Stimulated activated naive CD8-positive, alpha-beta T cell treated with anti-CD3 and anti-CD28 coated beads, Interleukin-15, Interleukin-2, amounts not matched to agents 100 U/mL and 50 U/mL, for 24 hours (primary cell): ENCODE results near the gene SLC8A1.

Source experiments
- ATAC-seq: fragments of 150-1000 bp; cut with Tn5 transposase; one replicate; pipeline ENCODE4 v1.10.0; 2021
- DNase-seq: peaks from one replicate; pipeline ENCODE4 v3.0.0; 2021

Gene SLC8A1

DNA sequence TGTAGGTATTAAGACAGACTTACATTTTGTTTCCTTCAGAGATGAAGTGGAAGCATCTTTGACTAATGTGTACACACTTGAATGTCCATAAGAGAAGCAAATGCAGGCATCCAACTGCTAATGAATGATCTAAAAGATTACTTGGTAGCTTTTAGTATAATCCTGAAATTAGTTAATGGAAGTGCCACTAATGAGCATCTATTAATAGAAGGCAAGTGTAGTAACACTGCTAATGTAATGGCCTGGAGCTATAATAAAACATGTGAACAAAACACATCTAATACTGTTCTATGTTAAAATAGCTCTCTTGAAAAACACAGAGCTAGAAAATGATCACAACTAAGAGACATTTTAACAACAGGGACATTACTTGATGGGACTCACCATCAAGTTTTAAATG is 225.3 kb downstream of the SLC8A1 start:
- ATAC-seq = no peak
- no peak for DNase-seq

DNA sequence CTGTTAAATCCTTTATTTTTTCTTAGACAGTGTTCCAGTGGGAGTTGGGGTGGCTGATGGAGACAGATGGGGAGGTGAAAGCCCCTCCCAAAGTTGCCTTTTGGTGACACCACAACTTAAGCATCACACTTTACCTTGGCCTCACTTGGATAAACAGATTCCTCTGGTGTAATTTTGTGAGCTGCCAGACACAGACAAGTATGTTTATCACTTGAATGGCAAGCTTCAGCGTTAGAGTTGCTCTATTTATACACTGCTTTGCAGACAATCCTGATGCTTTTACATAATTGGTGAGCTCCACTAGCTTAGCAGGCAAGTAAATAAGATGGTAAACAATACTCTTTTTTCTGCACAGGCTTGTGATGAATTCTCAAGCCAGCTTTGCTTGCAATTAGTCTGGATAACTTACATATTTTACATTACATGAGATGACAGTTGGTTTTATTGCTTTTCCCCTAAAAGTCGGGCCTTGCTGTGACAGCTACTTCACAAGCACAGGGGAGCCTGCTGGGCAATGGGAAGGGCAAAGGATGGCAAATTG is 226.2 kb downstream of the SLC8A1 start:
- DNase-seq (no peak), ATAC-seq (no peak)

DNA sequence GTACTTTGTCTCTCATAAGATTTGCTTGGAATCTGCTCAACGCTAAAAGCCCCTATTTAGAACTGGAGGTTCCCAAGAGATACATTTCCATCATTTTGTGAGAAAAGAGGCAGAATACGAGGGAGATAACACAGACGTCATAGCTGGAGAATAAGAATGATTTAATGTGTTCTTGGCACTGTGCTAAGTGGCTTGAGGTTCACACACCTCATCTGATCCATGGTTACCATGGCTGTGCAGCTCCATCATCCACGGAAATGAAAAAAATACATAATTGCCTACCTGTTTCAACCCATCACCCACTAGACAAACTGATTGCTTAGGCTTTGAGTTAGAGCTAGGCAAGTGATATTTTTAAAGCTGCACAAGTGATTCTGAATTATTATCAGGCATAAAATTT is 227.6 kb downstream of the SLC8A1 start:
- ATAC-seq (no peak), DNase-seq (no peak)

DNA sequence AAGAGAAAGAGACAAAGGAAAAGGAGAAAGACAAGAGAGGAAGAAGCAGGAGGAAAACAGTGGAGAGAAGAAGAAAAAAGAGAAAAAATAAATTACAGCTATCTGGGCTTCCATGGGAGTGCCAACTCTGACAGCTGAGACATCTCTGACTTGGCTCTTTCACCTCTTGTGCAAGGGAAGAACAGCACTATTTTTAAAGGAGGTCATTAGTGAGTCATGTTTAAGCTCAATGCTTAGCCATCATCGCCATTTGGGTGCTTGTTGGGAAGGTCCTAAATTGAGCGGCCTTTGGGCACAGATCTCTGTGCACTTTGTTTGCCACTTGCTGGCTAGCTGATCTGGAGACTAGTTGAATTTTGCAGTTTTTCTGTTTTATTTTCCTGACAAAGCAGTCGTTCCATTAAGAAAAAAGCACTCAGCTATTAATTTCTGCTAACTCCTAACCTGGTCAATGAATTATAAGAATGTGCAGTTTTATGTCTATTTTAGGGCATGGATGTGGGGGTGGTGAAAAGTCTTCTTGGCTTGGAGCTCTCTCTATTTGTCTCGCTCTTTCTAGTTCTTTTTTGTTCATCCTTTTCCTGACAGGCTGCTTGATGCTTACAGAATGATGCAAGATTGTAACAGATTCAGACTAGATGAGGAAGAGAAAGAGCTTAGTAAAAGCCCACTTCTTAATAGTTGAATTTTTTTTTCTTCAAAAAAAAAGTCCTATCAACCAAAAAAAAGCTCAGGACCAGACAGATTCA is 231.5 kb downstream of the SLC8A1 start:
- DNase-seq (no peak), ATAC-seq (no peak)

DNA sequence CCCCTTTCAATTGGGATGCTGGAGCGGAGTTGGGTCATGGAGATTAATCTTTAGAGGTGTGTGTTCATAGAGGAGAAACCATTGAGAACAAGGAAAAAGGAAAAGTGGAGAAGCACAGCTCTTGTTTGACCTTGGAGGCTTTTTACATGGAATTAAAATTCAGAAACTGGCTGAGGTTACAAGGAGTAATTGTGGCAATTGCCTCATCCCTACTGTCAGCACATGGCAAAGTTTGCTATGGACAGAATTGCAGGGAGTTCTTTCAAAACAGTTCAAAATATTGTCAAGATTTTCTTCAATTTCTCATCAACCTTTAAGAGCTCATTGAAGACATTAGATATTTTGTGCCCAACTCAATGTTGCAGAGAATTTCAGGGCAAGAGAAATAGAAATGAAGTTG is 232.7 kb downstream of the SLC8A1 start:
- ATAC-seq = no peak

DNA sequence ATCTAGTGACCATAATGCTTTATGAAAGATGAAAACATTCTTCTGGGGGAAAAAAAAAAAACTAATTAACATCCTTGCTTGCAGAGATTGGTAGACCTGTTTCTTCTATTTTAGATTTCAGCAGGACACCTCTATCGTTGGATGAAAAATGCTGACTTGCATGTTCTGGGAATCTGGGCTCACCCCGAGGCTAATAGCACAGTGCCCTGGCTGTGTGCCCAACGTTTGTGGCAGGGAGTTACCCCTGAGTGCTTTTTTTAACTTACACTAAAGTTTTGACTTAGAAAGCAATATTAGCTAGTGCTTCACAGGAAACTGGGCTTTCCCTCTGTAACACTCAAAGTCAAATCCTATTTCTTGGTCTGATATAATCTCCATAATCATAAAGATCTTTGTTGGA is 233.2 kb downstream of the SLC8A1 start:
- DNase-seq (no peak), ATAC-seq (no peak)

More for the DNA sequence above, 232.7 kb downstream of the SLC8A1 start:
- no peak for DNase-seq

DNA sequence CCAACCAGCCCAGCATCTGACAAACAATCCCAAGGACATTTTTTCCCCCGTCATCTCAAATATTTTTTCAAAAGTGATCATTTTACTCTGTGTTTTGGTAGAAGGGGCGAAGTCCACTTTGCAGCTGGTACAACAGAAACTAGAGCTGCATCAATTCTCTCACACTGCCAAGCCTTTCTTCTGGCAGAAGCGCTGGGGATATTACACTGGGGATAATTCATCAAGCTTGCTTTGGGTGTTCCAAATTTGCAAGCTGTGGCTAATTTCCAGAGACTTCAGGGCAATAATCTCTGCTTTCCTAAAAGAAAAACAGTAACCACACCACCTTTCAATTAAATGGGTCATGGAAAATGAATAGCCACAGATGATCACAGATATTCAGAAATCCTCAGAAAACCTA is 238.3 kb downstream of the SLC8A1 start:
- no peak for DNase-seq
- no peak for ATAC-seq

DNA sequence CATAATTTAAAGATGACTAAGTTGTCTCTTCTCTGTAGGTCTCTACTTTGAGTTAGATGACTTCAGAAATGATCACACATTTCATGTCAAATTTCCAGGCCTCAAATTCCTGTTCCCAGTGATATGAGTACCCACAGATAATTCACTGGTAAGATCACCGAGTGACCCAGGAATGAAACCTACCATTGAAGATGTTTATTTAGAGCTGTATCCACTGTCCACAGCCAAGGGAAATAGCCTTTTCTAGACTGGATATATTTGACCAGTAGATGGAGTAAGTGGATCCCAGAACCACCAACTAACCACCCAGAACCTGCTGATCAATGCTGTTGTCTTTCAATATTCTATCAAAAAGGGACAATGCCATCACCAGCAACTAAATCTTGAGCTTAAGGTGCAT is 238.8 kb downstream of the SLC8A1 start:
- no peak for DNase-seq
- ATAC-seq = no peak

DNA sequence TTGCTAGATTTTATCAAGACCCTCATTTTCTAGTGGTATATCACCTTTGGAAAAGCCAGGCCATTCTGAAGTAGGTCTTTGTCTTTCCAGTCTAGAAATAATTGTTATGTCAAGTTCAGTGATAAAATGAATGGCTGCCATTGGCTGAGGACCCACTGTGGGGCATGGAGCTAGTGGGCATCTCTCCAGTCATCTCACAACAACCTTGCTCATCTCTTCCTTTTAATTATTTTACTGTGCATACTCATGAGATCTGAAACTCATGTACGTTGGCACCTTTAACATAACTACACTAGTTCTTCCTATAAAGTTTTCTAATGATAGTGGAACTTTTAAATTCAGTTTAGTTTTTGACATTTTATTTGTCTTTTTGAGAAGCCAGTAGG is 240.9 kb downstream of the SLC8A1 start:
- ATAC-seq = no peak
- no peak for DNase-seq

DNA sequence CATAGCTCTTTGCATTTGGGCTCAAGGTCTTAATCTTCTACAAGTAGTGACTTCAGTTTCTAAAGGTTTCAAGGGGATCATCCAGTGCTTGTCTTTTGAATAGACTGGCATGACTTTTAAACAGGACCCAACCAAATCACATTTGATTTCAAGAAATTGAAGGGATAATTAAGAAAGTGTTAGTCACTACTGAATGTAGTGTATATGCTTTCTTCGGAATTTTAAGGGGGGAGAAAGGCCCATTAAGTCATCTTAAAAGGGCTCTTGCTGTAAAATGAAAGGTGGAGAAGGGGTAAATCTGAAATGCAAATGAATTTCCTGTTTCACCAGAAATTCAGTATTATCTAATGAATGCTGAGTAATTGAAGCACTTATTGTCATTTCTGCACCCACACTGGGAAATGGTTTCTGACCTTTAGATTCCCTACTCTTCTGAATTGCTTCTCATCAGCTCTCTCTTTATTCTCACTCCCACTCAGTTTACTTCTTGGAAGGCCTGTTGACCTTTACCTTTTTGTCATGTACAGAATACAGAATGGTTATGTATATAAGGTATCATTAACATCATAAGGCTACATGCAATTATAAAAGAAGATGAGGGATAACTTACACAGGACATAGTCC is 241.4 kb downstream of the SLC8A1 start:
- DNase-seq (no peak), ATAC-seq (peak; percentile 45)

DNA sequence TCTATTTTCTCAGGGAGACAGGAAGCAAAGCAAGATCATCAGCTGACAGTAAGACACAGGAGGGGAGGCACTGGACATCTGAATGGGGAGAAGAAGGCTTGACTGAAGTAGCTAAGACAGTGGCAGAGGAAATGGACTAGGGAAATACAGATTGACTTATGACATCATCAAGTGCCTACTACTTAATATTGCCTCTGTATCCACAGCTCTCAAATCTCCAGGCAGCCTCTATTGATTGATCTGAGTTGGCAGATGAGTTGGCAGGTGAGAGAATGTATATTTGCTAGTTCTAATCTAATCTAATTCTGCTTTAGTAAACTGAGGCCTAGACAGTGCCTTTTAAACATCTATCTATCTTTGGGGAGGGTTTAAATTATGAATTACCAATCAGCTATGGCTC is 242.1 kb downstream of the SLC8A1 start:
- peak; percentile 29 for ATAC-seq
- no peak for DNase-seq

DNA sequence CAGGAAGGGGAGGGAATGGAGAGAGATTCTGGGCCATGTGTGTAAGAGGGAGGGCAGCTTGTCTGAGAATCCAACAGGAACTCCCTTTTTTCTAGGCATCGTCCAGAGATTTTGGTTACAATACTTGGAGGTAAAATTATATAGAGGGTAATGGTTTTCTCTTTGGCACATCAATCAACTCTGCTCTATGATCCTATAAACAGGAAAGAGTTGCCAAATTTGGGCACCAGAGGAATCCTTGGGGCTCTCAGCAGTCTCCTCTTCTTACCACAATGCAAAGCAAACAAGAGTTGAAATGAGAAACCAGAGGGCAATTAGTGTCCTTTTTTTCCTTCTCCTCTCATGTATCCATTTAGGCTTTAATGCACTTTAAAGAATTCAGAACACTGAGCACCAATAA is 243.4 kb downstream of the SLC8A1 start:
- ATAC-seq = no peak
- no peak for DNase-seq

DNA sequence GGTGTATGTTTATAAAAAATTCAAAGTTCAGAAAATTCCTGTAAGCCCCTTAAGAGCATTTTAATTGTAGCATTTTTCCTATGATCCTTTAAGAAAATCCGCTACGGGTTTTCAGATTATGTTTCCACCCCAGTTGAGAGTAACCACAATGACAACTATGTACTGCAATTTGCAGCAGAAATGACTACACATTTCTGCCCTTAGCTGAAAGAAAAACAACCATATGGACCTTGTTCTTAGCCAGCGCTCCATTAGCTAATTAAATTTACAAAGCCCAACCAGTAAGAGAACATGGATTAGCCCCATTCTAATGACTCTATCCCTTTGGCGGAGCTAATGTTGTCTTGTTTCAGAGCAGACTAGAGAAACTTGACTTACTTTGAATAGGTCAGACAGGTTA is 247.6 kb downstream of the SLC8A1 start:
- DNase-seq (no peak), ATAC-seq (no peak)

DNA sequence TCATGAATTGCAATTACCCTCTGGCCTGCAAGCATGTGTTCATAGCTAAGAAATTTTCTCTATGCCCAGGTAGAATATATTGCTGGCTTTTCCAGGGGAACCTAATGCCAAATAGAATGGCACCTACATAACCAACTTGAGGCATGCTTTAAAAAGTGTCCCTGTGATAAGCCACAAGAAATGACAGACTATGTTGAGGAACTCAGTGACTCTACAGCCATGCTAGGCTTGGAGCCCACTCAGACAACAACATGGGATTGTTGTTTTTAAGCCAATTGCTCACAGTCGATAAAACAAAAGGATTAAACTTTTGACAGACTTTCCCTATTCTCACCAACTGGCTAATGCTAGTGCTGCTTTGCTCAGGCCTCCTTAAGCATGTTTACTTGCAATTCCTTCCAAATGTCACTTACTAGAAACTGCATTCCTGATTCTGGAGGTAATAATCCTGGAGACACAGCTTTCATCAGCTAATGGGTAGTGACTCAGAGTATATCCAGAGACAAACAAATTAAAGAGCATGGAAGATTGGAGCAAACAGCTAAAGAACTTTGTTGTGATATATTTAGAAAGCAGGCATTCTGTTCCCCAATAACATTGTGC is 249.0 kb downstream of the SLC8A1 start:
- ATAC-seq (no peak), DNase-seq (no peak)

DNA sequence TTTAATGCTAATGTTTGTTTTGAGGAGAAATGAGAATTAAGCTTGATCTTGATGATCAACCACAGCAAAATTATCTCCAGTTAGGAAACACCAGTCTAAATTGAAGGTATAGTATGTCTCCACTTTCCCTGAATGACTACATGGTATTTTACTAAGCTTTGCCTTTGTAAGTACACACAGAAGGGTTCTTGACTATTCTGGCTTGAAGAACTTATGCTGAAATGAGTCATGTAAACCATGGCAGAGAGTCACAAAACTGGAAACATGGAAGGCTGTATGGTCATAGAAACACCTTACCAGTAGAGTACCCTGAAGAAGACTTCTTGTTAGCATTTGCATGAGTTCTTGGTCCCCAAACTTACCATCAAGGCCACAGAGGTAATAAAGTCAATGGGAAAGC is 250.5 kb downstream of the SLC8A1 start:
- DNase-seq (no peak), ATAC-seq (no peak)

DNA sequence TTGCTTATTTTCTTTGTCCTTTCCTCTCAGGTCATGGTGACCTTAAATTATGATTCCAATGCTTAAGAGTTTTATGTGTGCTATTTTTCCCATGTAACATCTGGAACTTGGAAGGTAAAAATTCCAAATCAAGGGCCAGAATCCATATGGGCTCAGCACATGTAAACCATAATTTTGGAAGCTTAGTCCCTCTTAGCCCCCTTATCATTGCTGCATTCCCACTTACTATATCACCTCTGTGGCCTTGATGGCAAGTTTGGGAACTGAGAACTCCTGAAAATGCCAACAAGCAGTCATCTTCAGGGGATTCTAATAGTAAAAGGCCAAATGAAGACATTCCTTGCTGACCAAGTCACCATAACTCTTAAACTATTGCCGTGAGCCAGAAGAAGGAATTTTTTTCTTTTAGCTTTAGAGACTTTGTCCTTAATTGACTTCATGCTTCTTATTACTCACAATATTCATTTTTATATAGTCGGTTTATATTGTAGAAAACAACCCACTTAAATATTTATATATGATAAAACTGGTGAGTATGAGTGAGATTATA is 251.4 kb downstream of the SLC8A1 start:
- ATAC-seq = no peak
- DNase-seq = no peak

DNA sequence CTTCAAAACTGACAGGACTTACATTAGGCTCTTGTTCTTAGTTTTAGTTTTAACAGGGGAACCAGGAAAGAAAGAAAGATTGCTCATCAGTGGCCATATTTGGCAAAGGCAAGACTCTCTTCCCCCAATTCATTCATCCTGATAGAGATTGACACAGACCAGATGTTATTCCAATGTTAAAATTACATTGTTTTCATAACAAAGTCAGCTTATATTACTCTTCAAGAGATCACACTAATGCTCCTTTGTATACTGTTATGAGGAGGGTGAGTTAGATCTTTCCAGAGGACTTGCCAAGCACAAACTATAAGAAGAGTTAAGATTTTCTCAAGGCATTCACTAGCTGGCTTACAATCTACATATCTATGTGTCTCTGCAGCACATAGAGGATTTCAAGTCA is 252.1 kb downstream of the SLC8A1 start:
- ATAC-seq (no peak), DNase-seq (no peak)

DNA sequence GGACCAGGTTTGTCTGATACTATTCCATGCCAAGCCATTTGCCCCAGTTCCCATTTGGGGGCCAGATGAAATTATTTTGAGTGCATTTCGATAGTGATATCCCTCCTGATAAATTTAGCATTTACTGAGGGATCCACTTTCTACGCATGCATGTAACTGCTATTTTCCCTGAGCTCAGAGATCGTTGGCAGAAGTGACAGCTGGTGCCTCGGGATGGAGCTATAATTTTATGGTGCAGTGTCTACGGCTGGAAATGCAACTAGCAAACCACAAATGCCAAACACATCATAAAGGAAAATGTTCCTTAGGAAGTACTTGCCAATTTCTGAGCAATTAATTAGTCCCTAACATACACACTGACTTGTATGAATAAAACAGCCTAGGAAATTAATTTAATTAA is 254.8 kb downstream of the SLC8A1 start:
- ATAC-seq = no peak
- no peak for DNase-seq

DNA sequence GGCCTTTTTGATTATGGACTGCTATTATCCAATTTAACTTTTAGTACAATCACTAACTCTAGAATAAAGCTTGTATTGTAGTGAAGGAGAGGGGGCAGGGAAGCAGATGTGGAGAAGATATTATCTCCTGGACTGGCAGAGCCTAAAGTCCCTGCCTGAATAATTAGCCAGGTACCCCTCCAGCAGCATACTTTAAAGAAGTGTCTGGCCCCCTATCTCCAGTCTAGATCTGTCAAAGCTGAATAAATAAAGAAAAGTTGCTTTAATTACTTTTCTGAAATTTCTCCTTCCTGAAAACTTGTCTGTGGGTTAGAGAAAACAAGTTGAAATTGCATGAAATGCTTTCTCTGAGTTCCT is 258.2 kb downstream of the SLC8A1 start:
- no peak for ATAC-seq
- DNase-seq = no peak

DNA sequence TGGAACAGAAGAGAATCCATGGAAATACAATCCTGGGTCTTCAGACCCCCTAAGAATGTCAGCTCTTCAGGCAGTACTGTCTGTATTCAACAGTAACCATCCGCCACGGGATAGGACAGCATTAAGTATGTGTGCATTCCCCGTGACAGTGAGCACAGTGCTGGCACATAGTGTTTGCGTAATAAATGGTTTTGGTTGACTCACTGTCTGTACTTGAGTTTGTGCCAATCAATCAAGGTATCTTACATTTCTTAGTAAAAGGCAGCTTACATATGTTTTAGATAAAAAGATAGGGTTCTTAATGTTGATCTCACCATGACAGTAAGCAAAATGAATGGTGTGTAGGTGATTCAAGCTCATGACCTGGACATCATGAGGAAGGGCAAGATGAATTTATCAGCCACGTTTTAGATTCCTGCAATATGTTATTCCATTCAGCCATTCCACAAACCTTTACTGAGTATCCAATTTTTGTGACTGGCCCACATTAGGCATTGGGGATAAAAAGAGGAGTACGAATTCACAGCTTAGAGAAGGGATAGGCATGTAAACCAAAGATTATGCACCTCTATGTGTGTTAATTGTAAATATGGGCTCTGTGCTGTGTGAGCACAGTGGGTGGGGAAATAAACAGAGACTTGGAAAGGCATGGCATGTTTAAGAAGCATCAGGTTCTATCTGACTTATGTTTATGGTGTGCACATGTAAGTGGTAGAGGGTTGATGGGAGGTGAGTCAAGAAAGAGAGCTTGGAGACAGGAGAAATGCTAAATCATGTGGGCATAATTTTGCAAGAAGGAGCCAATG is 258.8 kb downstream of the SLC8A1 start:
- DNase-seq = no peak
- no peak for ATAC-seq

DNA sequence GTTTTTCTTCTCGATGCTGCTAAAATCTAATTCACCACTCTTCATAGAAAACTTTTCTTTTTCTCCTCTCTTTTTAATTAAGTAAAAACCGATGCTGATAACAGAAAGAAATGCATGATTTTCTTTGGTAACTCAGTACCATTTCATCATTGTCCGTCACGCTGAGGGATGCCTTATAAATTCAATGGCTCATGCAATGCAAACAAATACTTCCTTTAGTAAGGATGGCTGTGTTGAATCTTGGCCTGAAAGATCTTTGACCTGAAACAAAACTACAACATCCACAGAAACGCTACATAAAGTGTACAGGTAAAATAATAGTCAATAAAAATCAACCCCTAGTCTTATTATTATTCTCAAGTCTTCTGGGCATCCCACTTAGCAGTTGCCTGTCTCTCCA is 261.4 kb downstream of the SLC8A1 start:
- DNase-seq = no peak
- ATAC-seq = no peak

DNA sequence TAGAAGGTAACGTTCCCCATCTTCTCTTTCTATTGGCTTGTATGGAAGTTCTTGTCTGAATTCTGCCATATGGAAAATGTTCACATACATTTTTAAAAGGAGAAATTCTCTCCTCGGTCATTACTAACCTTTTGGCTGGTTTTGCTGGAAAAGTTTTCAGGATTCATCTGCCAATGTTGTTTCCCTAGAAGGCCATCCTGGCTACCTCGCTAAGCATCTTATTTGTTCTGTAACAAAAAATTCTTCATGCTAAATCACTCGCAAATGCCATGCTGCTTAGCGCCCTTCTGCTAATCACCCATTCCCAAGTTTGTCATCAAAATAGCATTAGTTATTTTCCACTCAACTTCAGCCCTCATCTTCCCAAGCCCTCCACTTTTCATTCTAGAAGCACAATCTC is 262.0 kb downstream of the SLC8A1 start:
- ATAC-seq (no peak), DNase-seq (no peak)

DNA sequence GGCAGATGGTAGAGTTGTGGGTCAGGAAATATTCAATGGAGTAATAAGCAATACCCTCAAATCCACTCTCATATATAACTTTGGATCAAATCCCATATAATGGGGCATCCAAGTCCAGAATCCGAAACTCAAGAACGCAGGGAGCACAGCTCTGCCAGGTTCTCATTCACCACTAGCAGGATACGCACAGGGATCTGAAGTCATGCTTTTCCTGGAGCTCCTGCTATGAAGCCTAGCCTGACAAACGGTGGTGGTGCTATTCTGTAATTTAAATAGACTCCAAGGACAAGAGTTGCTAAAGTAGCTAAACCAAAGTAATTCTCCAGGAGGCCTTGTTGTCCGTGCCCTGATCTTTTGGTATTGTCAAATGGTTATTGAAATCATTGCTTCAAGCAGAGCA is 264.8 kb downstream of the SLC8A1 start:
- ATAC-seq (no peak), DNase-seq (no peak)
